GM18505 (cell line): ENCODE data around the gene UGT1A8.

Source experiments
- ATAC-seq: cut with Tn5 transposase; IDR thresholded peaks from one replicate; pipeline ENCODE4 v1.9.1; 2021; ENCODE audit not compliant: unreplicated experiment
- POLR2A ChIP-seq: IDR thresholded peaks from 4 replicates; pipeline ENCODE4 v1.6.1; 2011; ENCODE audit warnings: borderline replicate concordance; ENCODE audit not compliant: insufficient read depth, insufficient read length; ENCODE audit errors: extremely low read depth

UGT1A8 gene

DNA sequence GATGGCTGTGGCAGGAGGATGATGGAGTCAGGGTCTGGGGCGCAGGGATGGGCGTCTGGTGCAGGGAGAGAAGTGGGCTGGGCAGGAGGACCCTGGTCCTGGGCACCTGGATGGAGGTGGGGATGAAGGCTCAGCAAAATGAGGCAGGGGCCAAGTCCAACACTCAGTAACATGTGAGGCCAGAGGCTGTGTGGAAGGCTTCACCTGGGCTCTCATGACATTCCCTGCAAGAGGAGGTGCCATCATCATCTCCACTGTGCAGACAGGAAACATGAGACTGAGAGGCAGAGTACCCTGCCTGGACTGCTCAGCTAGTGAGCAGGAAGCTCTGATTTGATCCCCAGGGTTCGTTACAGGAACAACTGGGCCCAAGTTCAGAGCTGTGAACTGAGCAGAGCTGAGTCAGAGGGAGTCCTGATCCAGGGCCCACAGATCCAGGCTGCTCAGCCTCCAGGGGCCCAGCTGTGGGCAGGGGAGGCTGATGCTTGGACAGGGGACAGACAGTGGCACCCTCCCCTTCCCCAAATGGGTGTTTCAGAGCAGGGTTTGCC is 200.0 kb downstream of the UGT1A8 start:
- no peak for TF ChIP-seq POLR2A
- no peak for ATAC-seq

DNA sequence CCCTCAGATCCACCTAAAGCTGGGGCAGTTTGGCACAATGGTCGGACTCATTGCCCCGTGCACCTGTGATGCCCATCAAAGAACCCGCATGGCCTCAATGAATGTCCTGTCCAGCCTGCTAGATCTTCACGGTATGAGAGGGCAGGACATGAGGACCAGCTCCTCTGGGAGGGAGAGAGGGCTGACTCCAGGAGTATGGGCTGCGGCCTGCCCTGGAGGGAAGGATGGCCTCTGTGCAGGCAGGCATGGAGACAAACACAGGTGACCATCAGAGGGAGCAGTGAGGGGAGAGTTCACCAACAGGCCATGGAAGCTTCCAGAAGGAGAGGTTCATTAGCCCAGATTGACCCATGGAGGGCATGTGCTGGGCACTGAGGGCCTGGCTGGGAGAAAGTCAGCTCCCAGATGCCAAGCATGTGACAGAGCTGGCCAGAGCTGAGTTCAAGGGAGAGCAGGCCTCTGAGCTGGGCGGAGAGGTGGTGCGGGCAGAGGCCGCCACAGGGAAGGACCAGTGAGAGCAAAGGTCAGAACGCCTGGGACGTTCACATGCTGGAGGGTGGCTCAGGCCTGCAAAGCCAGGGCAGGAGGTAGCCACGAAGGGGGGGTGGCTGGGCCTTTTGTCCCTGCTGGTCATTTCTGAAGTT is 200.7 kb downstream of the UGT1A8 start:
- no peak for ATAC-seq
- no peak for TF ChIP-seq POLR2A

DNA sequence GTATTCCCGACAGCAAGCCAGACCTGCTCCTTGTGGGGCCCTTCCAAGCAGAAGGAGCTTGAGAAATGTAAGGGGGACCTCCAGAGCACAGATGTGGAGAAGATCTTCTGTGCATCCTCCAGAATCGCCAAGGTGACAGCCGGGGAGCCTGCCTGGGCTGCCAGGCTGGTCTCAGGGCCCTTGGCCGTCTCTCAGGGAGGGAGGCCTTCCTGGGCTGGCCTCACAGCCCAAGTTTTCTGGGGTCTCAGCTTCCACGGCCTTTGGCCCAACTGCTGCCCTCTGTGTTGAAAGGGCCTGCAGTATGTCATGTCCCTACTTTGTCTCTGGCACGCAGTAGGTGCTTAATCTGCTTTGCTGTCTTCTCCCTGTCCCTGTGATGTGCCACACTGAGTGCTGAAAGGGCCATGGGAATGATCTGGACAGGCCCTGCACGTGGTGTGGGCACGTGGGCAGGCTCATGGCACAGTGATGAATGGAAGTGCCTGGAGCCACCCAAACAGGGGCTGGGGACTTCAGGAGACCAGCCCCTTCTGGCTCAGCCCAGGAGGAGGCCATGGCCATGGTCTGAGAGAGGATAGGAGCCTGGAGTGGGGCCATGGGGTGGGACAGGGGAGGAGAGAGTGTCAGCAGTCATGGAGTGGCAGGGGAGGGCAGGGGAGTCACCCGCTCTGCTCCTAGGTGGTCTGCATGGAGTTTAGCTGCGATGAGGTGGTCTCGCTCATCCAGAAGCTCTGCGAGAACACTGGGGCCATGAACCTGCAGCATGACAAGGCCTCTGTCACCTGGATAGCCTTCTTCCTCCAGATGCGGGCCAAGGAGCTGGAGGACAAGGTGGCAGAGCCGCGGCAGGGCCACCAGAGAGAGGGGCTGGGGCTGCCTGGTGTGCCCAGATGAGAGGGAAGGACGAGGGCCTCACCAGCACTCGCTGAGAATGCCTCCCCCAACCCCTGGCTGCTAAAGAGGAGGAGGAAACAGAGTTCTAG is 201.5 kb downstream of the UGT1A8 start:
- no peak for TF ChIP-seq POLR2A
- no peak for ATAC-seq

DNA sequence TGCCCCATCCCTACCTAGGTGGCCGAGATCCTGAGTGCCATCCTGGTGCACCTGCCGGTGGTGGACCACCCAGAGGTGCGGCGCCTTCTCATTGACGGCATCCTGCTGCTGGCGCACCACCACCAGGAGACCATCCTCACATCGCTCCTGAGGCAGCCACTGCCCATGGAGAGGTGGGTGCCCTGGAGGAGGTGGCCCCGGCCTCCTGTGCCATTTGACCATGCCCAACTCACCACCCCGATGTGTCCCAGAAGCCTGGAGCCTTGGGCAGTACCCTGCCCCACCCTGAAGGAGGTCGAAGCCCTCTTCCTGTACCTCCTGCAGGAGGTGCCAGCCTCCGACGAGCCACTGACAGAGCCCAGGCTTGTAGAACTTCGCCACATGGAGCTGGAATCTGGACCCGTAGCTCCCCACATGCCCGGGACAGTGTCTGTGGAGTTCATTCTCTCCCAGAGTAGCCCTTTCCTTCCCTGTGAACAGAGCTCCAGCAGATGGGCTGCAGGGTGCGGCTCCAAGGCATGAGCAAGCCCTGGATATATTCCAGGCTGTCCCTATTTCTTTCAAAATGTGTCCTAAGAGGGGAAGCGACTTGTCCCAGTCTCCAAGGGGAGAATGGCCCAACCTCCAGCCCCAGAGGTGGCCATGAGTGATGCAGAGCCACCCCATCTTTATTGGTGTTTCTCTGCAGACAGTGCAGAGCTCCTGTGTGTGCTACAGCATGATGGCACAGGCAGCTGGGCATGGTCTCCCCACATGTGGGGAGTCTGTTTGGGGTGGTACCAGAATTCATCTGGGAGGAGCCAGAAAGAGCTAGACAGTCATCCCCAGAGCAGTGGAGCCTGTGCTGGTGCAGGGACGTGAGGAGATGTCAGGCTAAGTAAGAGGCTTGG is 202.7 kb downstream of the UGT1A8 start:
- no peak for TF ChIP-seq POLR2A
- no peak for ATAC-seq

DNA sequence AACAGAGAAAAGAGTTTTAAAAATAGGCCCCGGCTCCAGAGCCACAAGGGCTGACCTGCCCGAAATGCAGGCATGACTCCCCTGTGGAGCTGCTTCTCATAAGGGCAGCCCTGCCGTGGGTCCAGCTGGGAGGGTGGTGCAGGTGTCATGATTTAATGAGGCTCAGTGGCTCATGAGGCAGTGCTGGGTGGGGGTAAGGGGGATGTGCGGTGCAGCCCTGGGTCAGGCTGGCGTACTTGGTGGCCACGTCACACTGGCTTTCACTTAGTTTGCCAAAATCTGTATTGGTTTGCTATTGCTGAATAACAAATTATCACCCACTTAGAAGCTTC is 203.3 kb downstream of the UGT1A8 start:
- TF ChIP-seq POLR2A: no peak
- ATAC-seq: no peak

DNA sequence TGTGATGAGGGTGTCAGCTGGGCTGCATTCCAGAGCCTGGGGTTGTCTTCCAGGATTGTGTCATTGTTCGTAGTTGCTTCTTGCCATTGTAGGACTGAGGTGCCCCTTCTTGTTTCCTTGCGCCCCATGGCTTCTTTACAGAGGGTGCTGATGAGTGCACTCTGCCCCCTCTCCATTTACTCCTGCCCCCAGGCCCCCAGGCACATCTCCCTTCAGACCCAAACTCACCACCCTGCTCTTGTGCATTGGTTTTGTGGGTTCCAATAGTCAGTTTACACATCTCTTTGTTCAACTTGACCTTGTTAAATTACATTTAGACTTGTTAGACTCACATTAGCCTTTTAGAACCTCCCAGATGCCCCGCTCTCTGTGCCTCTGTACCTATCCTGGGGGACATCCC is 203.8 kb downstream of the UGT1A8 start:
- ATAC-seq: no peak
- TF ChIP-seq POLR2A: no peak

DNA sequence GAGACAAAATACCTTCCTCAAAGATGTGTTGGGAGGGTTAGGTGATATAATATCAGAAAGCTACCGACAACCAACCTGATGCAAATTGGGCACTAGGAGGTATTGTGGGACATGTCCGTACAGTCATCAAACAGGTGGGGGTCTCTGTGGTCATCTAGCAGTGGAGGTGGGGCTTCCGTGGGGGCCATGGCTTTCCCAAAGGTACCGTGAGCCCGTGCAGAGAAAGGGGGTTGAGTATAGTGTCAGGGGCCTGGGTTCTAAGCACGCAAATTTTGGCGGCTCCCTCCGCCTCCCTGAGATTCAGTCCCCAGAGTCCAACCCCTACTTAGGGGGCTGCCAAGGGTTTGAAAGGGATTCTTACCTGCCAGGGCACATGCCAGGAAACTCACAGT is 204.3 kb downstream of the UGT1A8 start:
- ATAC-seq: no peak
- TF ChIP-seq POLR2A: no peak

DNA sequence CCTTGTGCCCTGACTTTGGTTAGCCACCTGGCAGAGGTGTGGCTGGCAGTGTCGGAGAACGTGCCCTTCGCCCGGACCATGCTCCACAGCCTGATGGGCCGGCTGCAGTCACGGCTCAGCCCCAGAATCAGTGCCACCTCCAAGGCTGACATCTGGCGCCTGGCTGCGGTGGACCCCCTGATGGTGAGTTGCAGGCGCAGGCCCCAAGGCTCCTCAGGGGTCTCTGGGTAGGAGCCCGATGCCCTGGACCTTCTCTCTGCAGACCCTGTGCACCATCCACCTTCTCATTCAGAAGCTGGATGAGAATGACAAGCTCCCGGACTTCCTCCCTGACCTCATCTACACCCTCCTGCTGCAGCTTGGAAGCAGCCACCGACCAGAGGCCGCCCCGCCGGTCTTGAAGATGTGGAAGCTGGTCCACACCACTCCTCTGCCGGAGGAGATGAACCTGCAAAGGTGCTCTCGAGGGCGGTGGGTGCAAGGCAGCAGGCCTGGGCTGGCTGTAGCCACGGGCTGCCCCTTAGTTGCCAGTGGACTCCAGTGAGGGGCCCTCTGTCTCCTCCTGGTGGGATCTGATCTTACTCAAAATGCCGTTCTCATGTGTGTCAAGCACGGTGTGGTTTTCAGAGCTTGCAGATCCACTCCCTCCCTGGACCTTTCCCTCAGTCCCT is 204.8 kb downstream of the UGT1A8 start:
- no peak for ATAC-seq
- TF ChIP-seq POLR2A: no peak
